HG03159 (cell line): ENCODE measurements around the gene CTDSPL.
"Not testable (repeated sequence)": the region's sequence is repeated elsewhere in the genome, so short reads cannot be mapped to it uniquely, and the experiment has no call there.

Experiments used
- ATAC-seq: cut with Tn5 transposase; IDR thresholded peaks from one replicate; pipeline ENCODE4 v1.9.1; 2021; ENCODE audit warnings: mild to moderate bottlenecking, moderate library complexity; ENCODE audit not compliant: unreplicated experiment

The CTDSPL gene

GRCh38 chr3:38030126-38031021 is 168.7 kb downstream of the CTDSPL start:
- ATAC-seq = no peak

GRCh38 chr3:38031022-38031994 is 169.6 kb downstream of the CTDSPL start:
- ATAC-seq = no peak

- no peak for ATAC-seq
Observed at GRCh38 chr3:38032328-38032865, 170.7 kb downstream of the CTDSPL start.

- ATAC-seq = not testable (repeated sequence)
Observed at GRCh38 chr3:38033586-38033985, 171.9 kb downstream of the CTDSPL start.
